ENCODE results near the gene PYROXD2. TPM values are rescaled to one million over a fixed set of nuclear protein-coding genes. Genes with fewer than 3 reads are reported as not detected.

Gene PYROXD2
- polyA plus RNA-seq, 4 donors, result 13.4 to 40.3 (median 19.9) TPM

DNA sequence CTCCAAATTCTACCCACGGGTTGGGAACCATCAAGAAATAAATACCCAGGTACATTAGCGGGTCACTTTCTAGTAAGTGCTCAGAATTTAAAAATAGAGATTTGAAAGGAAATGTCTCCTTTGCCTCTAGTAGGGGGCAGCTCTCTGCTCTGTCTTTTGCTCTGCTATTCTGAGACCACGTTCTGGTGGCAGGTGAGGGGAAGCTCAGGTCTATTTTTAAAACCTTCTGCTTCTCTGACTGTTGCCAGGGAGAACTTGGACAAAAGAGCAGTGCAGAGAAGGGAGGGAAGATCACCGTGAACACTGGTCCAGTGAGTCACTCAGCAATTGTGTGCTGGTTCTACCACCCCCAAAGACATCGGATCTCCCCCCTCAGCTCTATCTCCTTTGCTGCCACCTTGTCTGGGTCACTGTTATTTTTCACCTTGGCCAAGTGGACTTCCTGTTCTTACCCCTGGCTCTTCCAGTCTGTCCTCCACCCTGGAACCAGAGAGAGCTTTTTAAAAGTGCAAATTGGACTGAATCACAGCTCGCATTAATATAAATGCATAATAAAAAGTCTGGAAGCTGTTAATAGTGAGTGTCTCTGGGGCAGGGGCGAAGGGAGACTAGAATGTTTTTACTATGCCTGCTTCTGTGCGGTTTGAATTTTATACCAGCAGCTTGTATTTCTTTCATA, 74.6 kb downstream of the PYROXD2 start:
- DNase-seq (ENCODE audit: low read depth in 4 of 4, low spot score in 3 of 4), result no peak

GRCh38 chr10:98339799-98340198, 75.2 kb downstream of the PYROXD2 start:
- no peak for DNase-seq (ENCODE audit: low read depth in 4 of 4, low spot score in 3 of 4)

DNA sequence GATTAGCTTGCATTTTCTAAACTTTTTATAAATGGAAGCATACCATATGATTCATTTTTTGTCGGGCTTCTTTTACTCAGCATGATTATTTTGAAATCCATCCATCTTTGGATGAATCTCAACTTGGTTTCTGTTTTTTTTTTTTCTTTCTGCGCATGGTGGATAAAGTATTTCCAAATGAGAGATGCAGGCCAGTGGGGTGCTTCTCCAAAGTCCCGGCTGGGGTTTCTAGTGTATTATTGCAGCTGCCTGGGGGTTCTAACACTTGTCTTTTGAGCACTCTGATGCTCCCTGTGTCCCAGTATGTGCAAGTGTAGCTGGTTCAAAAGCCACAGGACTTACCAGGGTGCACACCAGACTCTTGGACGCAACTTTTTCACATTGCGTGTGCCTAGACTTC, 76.1 kb downstream of the PYROXD2 start:
- DNase-seq (ENCODE audit: low read depth in 4 of 4, low spot score in 3 of 4), result no peak

- DNase-seq (ENCODE audit: low read depth in 4 of 4, low spot score in 3 of 4), result no peak
These were observed 76.7 kb downstream of the PYROXD2 start for GRCh38 chr10:98338318-98338717.

- DNase-seq (ENCODE audit: low read depth in 4 of 4, low spot score in 3 of 4), result no peak
These were observed 77.5 kb downstream of the PYROXD2 start for GRCh38 chr10:98337484-98337883.

Other genes starting within 250 kb of the PYROXD2 start
- gene LOXL4, start 147.0 kb downstream of the PYROXD2 start, polyA plus RNA-seq (ENCODE audit: insufficient read length in 4 of 4), result 10 to 100 TPM in 1 of 4 donors, 1 to 10 TPM in 3; 3.7 to 19.0 (median 4.5) TPM
- gene HPS1, start 31.8 kb upstream of the PYROXD2 start, polyA plus RNA-seq (ENCODE audit: insufficient read length in 4 of 4), result 10 to 100 TPM; 29.6 to 47.4 (median 31.0) TPM